Naive thymus-derived CD4-positive, alpha-beta T cell (primary cell): Measurements from ENCODE around the gene ASTN1. TPM values are rescaled to one million over a fixed set of nuclear protein-coding genes. Genes with fewer than 3 reads are reported as not detected.

ENCODE experiments used
- ATAC-seq: fragments of 150-1000 bp; cut with Tn5 transposase; 2 replicates; pipeline ENCODE4 v1.10.0; 2021; ENCODE audit warnings: mild to moderate bottlenecking, moderate library complexity
- CTCF ChIA-PET: fragments of 350-600 bp; sonication (Branson Sonifier 250); formaldehyde crosslinking; loops from one replicate; lab custom pipeline; 2021; ENCODE audit warnings: antibody characterized with exemption; lab: Charles Lee
- POLR2A ChIA-PET: fragments of 350-600 bp; sonication (Branson Sonifier 250); formaldehyde crosslinking; loops from one replicate; lab custom pipeline; 2021; ENCODE audit warnings: antibody characterized with exemption, inconsistent platforms; lab: Charles Lee
- DNase-seq, 9 donors: peaks; one replicate each; pipeline versions ENCODE4 v3.0.0 to v3.0.0-alpha.2; 2020 to 2022; ENCODE audit warnings: mixed read lengths in 1 of 9
- H3K27ac ChIP-seq: one replicate; pipeline ENCODE4 v1.7.0; 2013; ENCODE audit warnings: mild to moderate bottlenecking, low read depth, low read length, moderate library complexity
- H3K27me3 ChIP-seq, 2 donors: one replicate each; pipeline ENCODE4 v1.7.0; 2013; ENCODE audit warnings: low read length in 2 of 2, mild to moderate bottlenecking in 2 of 2, moderate library complexity in 2 of 2; ENCODE audit not compliant: control insufficient read depth in 2 of 2, insufficient read depth in 2 of 2
- H3K36me3 ChIP-seq, 3 experiments: 1 replicate in 2 of 3; 2 replicates in 1 of 3; pipeline ENCODE4 v1.7.0; 2013; ENCODE audit warnings: low read length in 3 of 3, mild to moderate bottlenecking in 3 of 3, moderate library complexity in 1 of 3; ENCODE audit not compliant: insufficient read depth in 3 of 3, control insufficient read depth in 2 of 3
- H3K4me1 ChIP-seq, 2 donors: one replicate each; pipeline ENCODE4 v1.7.0; 2013; ENCODE audit warnings: low read length in 2 of 2, mild to moderate bottlenecking in 2 of 2, moderate library complexity in 1 of 2; ENCODE audit not compliant: control insufficient read depth in 2 of 2, insufficient read depth in 2 of 2
- H3K4me3 ChIP-seq: 2 replicates; pipeline ENCODE4 v1.7.0; 2013; ENCODE audit warnings: mild to moderate bottlenecking, low read length
- H3K9me3 ChIP-seq, 3 experiments: 1 replicate in 2 of 3; 2 replicates in 1 of 3; pipeline ENCODE4 v1.7.0; 2013; ENCODE audit warnings: low read length in 3 of 3; ENCODE audit not compliant: control insufficient read depth in 2 of 3
- H3K27ac Mint-ChIP-seq, 9 donors: one replicate each; pipeline ENCODE4 v1.8.0; 2020 to 2022; ENCODE audit warnings: mixed read lengths in 9 of 9, mild to moderate bottlenecking in 8 of 9, moderate library complexity in 5 of 9, inconsistent platforms in 2 of 9
- H3K27me3 Mint-ChIP-seq, 5 donors: one replicate each; pipeline ENCODE4 v1.8.0; 2021 to 2022; ENCODE audit warnings: mixed read lengths in 5 of 5, mild to moderate bottlenecking in 1 of 5
- H3K36me3 Mint-ChIP-seq, 5 donors: one replicate each; pipeline ENCODE4 v1.8.0; 2020 to 2022; ENCODE audit warnings: mixed read lengths in 5 of 5, mild to moderate bottlenecking in 3 of 5, inconsistent platforms in 1 of 5
- H3K4me1 Mint-ChIP-seq, 7 donors: one replicate each; pipeline ENCODE4 v1.8.0; 2020 to 2022; ENCODE audit warnings: mixed read lengths in 7 of 7, mild to moderate bottlenecking in 3 of 7, inconsistent platforms in 1 of 7
- H3K4me3 Mint-ChIP-seq, 10 donors: one replicate each; pipeline ENCODE4 v1.8.0; 2020 to 2022; ENCODE audit warnings: mild to moderate bottlenecking in 10 of 10, mixed read lengths in 10 of 10, moderate library complexity in 6 of 10, inconsistent platforms in 2 of 10
- H3K9me3 Mint-ChIP-seq, 11 donors: one replicate each; pipeline ENCODE4 v1.8.0; 2020 to 2022; ENCODE audit warnings: mixed read lengths in 11 of 11, mild to moderate bottlenecking in 4 of 11, inconsistent platforms in 1 of 11, moderate library complexity in 1 of 11
- intact Hi-C, 2 donors: fragments of 100-400 bp; cut with micrococcal nuclease; formaldehyde crosslinking; loops; one replicate each; pipeline ENCODE4 v1.15.1; 2023
- polyA plus RNA-seq, 2 donors: library from polyadenylated mRNA; unstranded; fragments of 300-500 nt; fragmentation: Illumina TruSeq; gene quantifications; one replicate each; pipeline ENCODE4 v1.2.3, GENCODE V29; 2021
- total RNA-seq, 6 experiments: library from RNA in 5 of 6; stranded (reverse) in 5 of 6; gene quantifications; 1 replicate in 5 of 6; 2 replicates in 1 of 6; pipeline ENCODE4 v1.2.3 and lab custom pipeline; 2021 to 2026

The ASTN1 gene
- total and polyA plus RNA-seq, 7 experiments from 2014 or later = 0.07 TPM; not detected in 6

DNA sequence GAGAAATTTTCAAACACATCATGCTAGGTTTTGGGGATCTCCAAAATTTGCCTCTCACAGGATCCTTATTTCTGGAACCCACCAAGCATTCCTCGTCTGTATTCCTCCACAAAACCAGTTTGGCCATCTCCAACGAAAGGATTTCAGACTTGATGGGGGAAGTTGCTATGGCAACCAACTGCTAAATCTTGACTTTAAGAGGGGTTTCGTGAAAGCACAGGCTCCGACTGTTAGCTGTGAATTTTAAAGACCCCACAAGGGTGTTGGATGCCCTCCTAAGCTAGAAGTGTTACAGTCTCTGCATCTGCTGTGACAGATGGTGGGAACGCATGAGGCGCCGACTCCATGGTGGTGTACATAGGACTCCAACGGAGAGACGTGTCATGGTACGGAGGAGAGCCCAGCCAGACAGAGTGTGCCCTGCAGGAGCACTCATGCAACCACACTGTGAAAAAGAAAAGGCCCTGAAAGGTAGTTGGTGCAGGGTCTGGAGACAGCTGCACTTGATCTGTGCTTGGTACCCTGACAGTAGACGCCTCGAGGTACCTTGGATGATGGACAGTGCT, 147.1 kb downstream of the ASTN1 start:
- no peaks in the 10 kb centered on the region for H3K36me3 ChIP-seq
- H3K9me3 ChIP-seq = no peaks in the 10 kb centered on the region
- peaks cover 0 to 10% (median 5%) of the 10 kb centered on the region in 11 donors for H3K9me3 Mint-ChIP-seq
- DNase-seq (no peak), ATAC-seq (no peak)
- H3K27ac ChIP-seq = no peak overlapping the region
- intact Hi-C loops = no loop called here
- H3K4me3 Mint-ChIP-seq = no peak overlapping the region
- H3K27me3 ChIP-seq = no peaks in the 10 kb centered on the region
- H3K27me3 Mint-ChIP-seq = peaks cover 0 to 7% (median 0%) of the 10 kb centered on the region in 5 donors
- H3K4me1 ChIP-seq = no peaks in the 10 kb centered on the region
- H3K36me3 Mint-ChIP-seq = peaks cover 0 to 4% (median 0%) of the 10 kb centered on the region in 5 donors
- ChIA-PET CTCF (no interaction called here), POLR2A (no interaction called here)
- no peak overlapping the region for H3K27ac Mint-ChIP-seq
- H3K4me1 Mint-ChIP-seq = peaks cover 0 to 1% (median 0%) of the 10 kb centered on the region in 7 donors
- H3K4me3 ChIP-seq = no peak overlapping the region

DNA sequence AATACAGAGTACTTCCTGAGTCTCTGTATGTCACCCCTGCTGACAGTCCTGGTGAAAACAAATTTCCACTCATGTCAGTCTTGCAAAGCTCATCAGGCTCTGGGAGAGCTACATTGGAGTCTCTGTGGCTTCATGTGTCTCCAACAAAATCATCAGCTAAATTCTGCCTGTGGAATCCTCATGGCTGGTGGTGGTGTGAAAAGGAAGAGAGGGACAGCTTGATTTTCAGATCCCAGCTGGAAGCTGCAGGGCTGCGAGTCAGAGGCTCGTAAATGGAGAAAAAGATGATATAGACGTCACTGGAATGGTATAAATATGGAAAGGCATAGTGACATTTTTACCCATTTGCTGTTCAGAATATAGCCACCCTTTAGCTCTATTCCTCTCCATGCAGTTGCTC, 150.2 kb downstream of the ASTN1 start:
- Mint-ChIP-seq H3K36me3 (no peaks in the 10 kb centered on the region), H3K27me3 (peaks cover 0 to 7% (median 0%) of the 10 kb centered on the region in 5 donors), H3K4me1 (peaks cover 0 to 3% (median 0%) of the 10 kb centered on the region in 7 donors), H3K27ac (no peak overlapping the region), H3K4me3 (no peak overlapping the region), H3K9me3 (peaks cover 0 to 9% (median 5%) of the 10 kb centered on the region in 11 donors)
- DNase-seq = no peak
- intact Hi-C loops = no loop called here
- Histone ChIP-seq H3K9me3 (no peaks in the 10 kb centered on the region), H3K27me3 (no peaks in the 10 kb centered on the region), H3K4me3 (no peak overlapping the region), H3K27ac (no peak overlapping the region), H3K4me1 (no peaks in the 10 kb centered on the region), H3K36me3 (no peaks in the 10 kb centered on the region)
- CTCF ChIA-PET = no interaction called here
- ATAC-seq = no peak
- POLR2A ChIA-PET = no interaction called here

DNA sequence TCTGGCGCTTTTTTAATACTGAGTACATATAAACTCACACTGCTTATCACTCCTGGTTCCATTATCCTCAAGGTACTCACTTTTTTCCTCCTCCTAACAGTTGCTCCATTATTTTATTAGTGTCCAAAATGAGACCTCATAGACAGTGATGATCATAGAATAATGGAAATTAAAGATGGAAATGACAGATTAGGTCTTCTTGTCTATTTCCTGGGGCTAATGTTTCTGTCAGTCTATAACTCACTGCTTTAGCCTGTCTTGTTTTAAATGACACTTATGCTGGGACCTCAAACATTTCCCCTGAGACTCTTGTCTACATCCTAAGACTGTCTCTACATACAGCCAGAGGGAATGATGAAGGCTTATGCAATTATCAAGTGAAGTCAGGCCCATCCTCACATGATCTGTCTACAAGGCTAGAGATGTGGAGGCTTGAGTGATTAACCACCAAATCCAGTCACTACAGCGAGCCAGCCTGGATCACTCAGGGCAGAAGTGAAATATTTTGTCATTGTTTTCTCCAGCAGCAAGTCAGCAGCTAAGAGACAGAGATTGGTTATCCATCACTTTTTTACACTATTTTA, 152.1 kb downstream of the ASTN1 start:
- POLR2A ChIA-PET = no interaction called here
- no peaks in the 10 kb centered on the region for H3K36me3 Mint-ChIP-seq
- ATAC-seq (no peak), DNase-seq (no peak)
- peaks cover 0 to 4% (median 0%) of the 10 kb centered on the region in 5 donors for H3K27me3 Mint-ChIP-seq
- intact Hi-C loops = no loop called here
- H3K4me3 Mint-ChIP-seq = no peak overlapping the region
- Histone ChIP-seq H3K36me3 (no peaks in the 10 kb centered on the region), H3K27ac (no peak overlapping the region), H3K4me3 (no peak overlapping the region), H3K9me3 (no peaks in the 10 kb centered on the region), H3K4me1 (no peaks in the 10 kb centered on the region), H3K27me3 (no peaks in the 10 kb centered on the region)
- H3K4me1 Mint-ChIP-seq = peaks cover 0 to 3% (median 0%) of the 10 kb centered on the region in 7 donors
- CTCF ChIA-PET = no interaction called here
- no peak overlapping the region for H3K27ac Mint-ChIP-seq
- H3K9me3 Mint-ChIP-seq = peaks cover 0 to 9% (median 0%) of the 10 kb centered on the region in 11 donors

DNA sequence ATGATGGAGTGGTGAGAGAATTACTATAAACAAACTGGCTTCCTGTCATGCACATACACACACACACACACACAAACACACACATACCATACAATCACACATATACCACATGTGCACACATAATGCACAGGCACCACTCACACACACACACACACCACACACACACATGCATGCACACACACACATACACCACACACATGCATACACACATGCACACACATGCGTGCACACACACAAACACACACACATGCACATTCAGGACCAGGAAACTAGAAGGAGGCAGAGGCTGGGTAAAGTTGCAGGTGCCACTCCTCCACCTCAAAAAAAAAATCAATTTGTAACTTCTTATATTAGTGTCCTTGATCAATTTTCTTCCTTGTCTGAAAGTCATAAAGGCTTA, 153.0 kb downstream of the ASTN1 start:
- H3K4me3 Mint-ChIP-seq = no peak overlapping the region
- no peak overlapping the region for H3K4me3 ChIP-seq
- POLR2A ChIA-PET = no interaction called here
- intact Hi-C loops = no loop called here
- no peaks in the 10 kb centered on the region for H3K4me1 ChIP-seq
- no peaks in the 10 kb centered on the region for H3K36me3 Mint-ChIP-seq
- H3K27me3 ChIP-seq = no peaks in the 10 kb centered on the region
- no peaks in the 10 kb centered on the region for H3K9me3 ChIP-seq
- H3K27ac ChIP-seq = no peak overlapping the region
- H3K27ac Mint-ChIP-seq = no peak overlapping the region
- ATAC-seq (no peak), DNase-seq (no peak)
- H3K36me3 ChIP-seq = no peaks in the 10 kb centered on the region
- CTCF ChIA-PET = no interaction called here
- H3K9me3 Mint-ChIP-seq = peaks cover 0 to 8% (median 0%) of the 10 kb centered on the region in 11 donors
- H3K4me1 Mint-ChIP-seq = peaks cover 0 to 3% (median 0%) of the 10 kb centered on the region in 7 donors
- H3K27me3 Mint-ChIP-seq = peaks cover 0 to 4% (median 0%) of the 10 kb centered on the region in 5 donors

DNA sequence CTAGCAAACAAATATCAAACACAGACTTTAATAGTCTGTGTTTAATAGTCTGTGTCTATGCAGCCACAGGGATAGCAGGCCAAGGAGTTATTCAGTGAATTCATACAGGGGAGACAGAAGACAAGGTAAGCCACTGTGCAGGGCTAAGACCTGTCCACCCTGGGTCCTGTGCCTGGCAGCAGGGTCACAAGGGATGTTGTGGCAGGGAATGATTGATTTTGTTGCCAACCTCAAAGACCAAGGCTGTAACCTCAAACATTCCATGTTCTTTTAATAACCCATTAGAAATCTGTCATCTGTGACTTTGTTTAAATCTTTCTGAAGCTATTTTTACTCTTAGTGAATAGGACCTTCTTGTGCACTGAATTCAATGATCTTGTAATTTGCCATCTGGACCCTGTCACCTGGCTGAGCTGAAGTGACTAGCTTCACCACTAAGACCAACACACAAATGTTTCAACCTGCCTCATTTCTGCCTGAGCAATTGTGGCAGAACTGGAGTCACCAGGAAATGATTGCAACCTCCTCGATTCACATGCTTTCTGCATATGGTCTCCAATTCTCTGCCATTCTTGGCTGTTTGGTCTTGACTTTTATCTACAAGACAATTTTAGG, 154.2 kb downstream of the ASTN1 start:
- DNase-seq (no peak), ATAC-seq (no peak)
- intact Hi-C loops = no loop called here
- Histone ChIP-seq H3K36me3 (no peaks in the 10 kb centered on the region), H3K4me1 (no peaks in the 10 kb centered on the region), H3K4me3 (no peak overlapping the region), H3K27me3 (no peaks in the 10 kb centered on the region), H3K27ac (no peak overlapping the region), H3K9me3 (no peaks in the 10 kb centered on the region)
- CTCF ChIA-PET = no interaction called here
- Mint-ChIP-seq H3K27ac (no peak overlapping the region), H3K4me1 (peaks cover 0 to 3% (median 0%) of the 10 kb centered on the region in 7 donors), H3K9me3 (peaks cover 0 to 5% (median 0%) of the 10 kb centered on the region in 11 donors), H3K27me3 (peaks cover 0 to 4% (median 0%) of the 10 kb centered on the region in 5 donors), H3K36me3 (no peaks in the 10 kb centered on the region), H3K4me3 (no peak overlapping the region)
- POLR2A ChIA-PET = no interaction called here

DNA sequence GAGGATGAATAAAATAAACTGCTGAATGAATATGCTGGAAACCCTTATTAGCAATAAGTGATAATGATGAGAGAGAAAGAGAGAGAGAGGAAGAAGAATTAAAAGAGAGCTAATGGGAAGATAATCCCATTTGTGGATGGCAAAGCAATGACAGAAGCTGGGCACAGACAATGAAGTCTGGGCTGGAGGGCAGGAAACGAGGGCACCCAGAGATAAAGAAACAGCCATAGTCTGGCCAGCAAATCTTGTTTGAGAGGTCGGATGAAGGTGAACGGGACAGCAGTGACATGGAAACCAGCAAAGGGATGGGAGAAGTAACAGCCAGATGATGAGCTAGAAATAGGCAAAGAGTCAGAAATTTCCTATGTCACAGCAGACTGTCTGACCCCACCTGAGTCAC, 155.9 kb downstream of the ASTN1 start:
- H3K27me3 ChIP-seq = no peaks in the 10 kb centered on the region
- H3K27ac Mint-ChIP-seq = no peak overlapping the region
- ATAC-seq (no peak), DNase-seq (no peak)
- no peaks in the 10 kb centered on the region for H3K36me3 Mint-ChIP-seq
- H3K27me3 Mint-ChIP-seq = peaks cover 0 to 4% (median 0%) of the 10 kb centered on the region in 5 donors
- no peak overlapping the region for H3K27ac ChIP-seq
- H3K4me3 Mint-ChIP-seq = no peak overlapping the region
- H3K9me3 ChIP-seq = no peaks in the 10 kb centered on the region
- H3K9me3 Mint-ChIP-seq = peaks cover 0 to 5% (median 2%) of the 10 kb centered on the region in 11 donors
- CTCF ChIA-PET = no interaction called here
- intact Hi-C loops = no loop called here
- no peaks in the 10 kb centered on the region for H3K36me3 ChIP-seq
- peaks cover 0 to 2% (median 0%) of the 10 kb centered on the region in 7 donors for H3K4me1 Mint-ChIP-seq
- H3K4me3 ChIP-seq = no peak overlapping the region
- no peaks in the 10 kb centered on the region for H3K4me1 ChIP-seq
- POLR2A ChIA-PET = no interaction called here
